ENCODE results near the gene CRADD. TPM values are rescaled to one million over a fixed set of nuclear protein-coding genes. Genes with fewer than 3 reads are reported as not detected.

The CRADD gene
- total and polyA plus RNA-seq, 2 of the 4 experiments (the other 2 are of a cell fraction): 11.1 to 14.0 TPM

GRCh38 chr12:93896952-93897351 lies 219.8 kb downstream of the CRADD start:
- Histone ChIP-seq H3K36me3 (ENCODE audit: control insufficient read depth, insufficient read depth, low read length) (no peaks in the 10 kb centered on the region), H3K23ac (ENCODE audit: low read depth, low read length) (no peak overlapping the region), H4K5ac (ENCODE audit: low read depth, low read length) (no peak overlapping the region; the same call in 1 of the 2 replicates), H3K4me3 (ENCODE audit: insufficient read depth, low read depth, low read length) (no peak overlapping the region), H3K27me3 (ENCODE audit: control insufficient read depth, insufficient read depth, low read length) (no peaks in the 10 kb centered on the region), H2BK20ac (ENCODE audit: low read depth, low read length) (no peak overlapping the region), H4K91ac (ENCODE audit: insufficient read depth, low read depth, low read length) (no peak overlapping the region), H2AK9ac (replicated peaks; ENCODE audit: low read depth, low read length, poor library complexity) (no peak overlapping the region), H3K9ac (ENCODE audit: low read depth, low read length) (no peak overlapping the region), H2BK5ac (ENCODE audit: low read depth, low read length, poor library complexity, severe bottlenecking) (no peak overlapping the region), H3K9me3 (ENCODE audit: control insufficient read depth, insufficient read depth, low read length) (no peaks in the 10 kb centered on the region), H4K8ac (ENCODE audit: low read depth in 2 of 2, low read length in 2 of 2) (no peak overlapping the region), H4K20me1 (ENCODE audit: insufficient read depth, low read length) (no peaks in the 10 kb centered on the region), H3K9me1 (ENCODE audit: insufficient read depth, low read length) (peaks cover 12% of the 10 kb centered on the region), H3K27ac (ENCODE audit: insufficient read depth, low read length) (no peak overlapping the region), H3K4me2 (ENCODE audit: low read depth, low read length) (no peak overlapping the region), H3K14ac (replicated peaks; ENCODE audit: low read depth, low read length) (no peak overlapping the region), H3K4ac (ENCODE audit: low read depth, low read length) (no peak overlapping the region), H3K18ac (ENCODE audit: low read depth, low read length) (no peak overlapping the region), H2AK5ac (ENCODE audit: low read depth, low read length) (peak overlapping the region; percentile 17; the same call in 1 of the 2 replicates), H2BK15ac (ENCODE audit: low read depth, low read length) (no peak overlapping the region), H3K79me1 (ENCODE audit: low read depth in 1 of 2, low read length in 2 of 2) (no peaks in the 10 kb centered on the region), H2BK120ac (ENCODE audit: low read depth, low read length) (no peak overlapping the region; the same call in 1 of the 2 replicates), H2AFZ (replicated peaks; ENCODE audit: low read length, poor library complexity) (no peak overlapping the region), H3K4me1 (ENCODE audit: control insufficient read depth, insufficient read depth, low read length) (peaks cover 14% of the 10 kb centered on the region), H3K56ac (ENCODE audit: extremely low read depth, insufficient read depth, low read length) (no peak overlapping the region)
- no TSS peak for BruUV-seq (replicated peaks)
- 100% methylated on average over 3 of the region's 6 CpGs; no CpG with 5 or more reads in 1 of the 2 experiments for WGBS, 2 experiments (ENCODE audit: extremely low coverage in 2 of 2, insufficient read length in 1 of 2)
- in situ Hi-C loops (cut with MboI; ENCODE audit: low sequenced_read_pairs) (no loop called here), intact Hi-C loops (cut with micrococcal nuclease) (loop anchor here (10.0 kb wide), 1 partner anchor 322 kb away; the partner anchor contains the start of gene SOCS2), dilution Hi-C loops (cut with HindIII; ENCODE audit: low sequenced_read_pairs, unreplicated experiment) (no loop called here)
- CTCF ChIA-PET: no interaction called here
- ATAC-seq (ENCODE audit: low read depth) (no peak), DNase-seq (no peak)
- TF ChIP-seq ELK1 (IDR thresholded peaks at IDR 0.05; ENCODE audit: borderline replicate concordance, low read depth, low read length) (no peak), FOS (IDR thresholded peaks at IDR 0.05; ENCODE audit: low read depth, low read length) (no peak), POLR2A (IDR thresholded peaks at IDR 0.05; ENCODE audit: low read depth, low read length) (no peak), BHLHE40 (IDR thresholded peaks at IDR 0.05; ENCODE audit: low read depth, low read length) (no peak), NFE2L2 (IDR thresholded peaks at IDR 0.05; ENCODE audit: low read depth, low read length) (no peak), MAZ (IDR thresholded peaks at IDR 0.05; ENCODE audit: borderline replicate concordance, low read depth, low read length) (no peak)
- POLR2A ChIA-PET (ENCODE audit: unreplicated experiment): no interaction called here

Data from IMR-90 (cell line).